Tibial nerve (tissue), 4 donors: ENCODE data around the gene GRID1.

Experiments
- EP300 ChIP-seq, 2 donors: sonication (generic); formaldehyde crosslinking; IDR thresholded peaks; one replicate each; pipeline ENCODE4 v1.6.1; 2017; ENCODE audit warnings: antibody characterized with exemption in 2 of 2, mild to moderate bottlenecking in 1 of 2
- POLR2A ChIP-seq, 2 donors: fragments of 450-650 bp; IDR thresholded peaks; one replicate each; pipeline ENCODE4 v1.6.1; 2017; ENCODE audit warnings: antibody characterized with exemption in 2 of 2, mild to moderate bottlenecking in 2 of 2, moderate library complexity in 2 of 2
- TF ChIP-seq, protein P1 (sequence below), 5 experiments: fragments of 200-600 bp in 3 of 5; fragments of 450-650 bp in 2 of 5; sonication (generic) in 3 of 5; IDR thresholded peaks; one replicate each; pipeline ENCODE4 v1.5.1; 2016 to 2019; ENCODE audit warnings: antibody characterized with exemption in 5 of 5, mild to moderate bottlenecking in 3 of 5, moderate library complexity in 2 of 5

DNA sequence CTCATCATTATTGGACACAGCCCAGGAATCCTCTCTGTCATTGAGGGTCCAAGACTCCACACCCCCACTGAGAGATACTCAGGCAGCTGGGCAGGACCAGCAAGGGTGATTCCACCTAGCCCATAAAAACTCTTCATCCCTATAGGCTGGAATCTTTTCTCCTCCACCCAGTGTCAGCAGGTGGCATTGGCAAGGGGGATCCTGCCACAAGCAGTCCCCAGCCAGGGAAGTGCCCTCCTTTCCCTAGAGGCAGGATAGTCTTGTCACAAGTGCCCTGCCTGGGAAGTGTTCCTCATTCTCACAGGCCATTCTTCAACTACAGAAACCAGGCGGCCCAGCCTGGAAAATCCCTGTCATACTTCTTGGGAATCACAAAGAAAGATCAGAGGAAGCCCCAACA, 533.6 kb downstream of the GRID1 start:
- TF ChIP-seq, protein P1, sequence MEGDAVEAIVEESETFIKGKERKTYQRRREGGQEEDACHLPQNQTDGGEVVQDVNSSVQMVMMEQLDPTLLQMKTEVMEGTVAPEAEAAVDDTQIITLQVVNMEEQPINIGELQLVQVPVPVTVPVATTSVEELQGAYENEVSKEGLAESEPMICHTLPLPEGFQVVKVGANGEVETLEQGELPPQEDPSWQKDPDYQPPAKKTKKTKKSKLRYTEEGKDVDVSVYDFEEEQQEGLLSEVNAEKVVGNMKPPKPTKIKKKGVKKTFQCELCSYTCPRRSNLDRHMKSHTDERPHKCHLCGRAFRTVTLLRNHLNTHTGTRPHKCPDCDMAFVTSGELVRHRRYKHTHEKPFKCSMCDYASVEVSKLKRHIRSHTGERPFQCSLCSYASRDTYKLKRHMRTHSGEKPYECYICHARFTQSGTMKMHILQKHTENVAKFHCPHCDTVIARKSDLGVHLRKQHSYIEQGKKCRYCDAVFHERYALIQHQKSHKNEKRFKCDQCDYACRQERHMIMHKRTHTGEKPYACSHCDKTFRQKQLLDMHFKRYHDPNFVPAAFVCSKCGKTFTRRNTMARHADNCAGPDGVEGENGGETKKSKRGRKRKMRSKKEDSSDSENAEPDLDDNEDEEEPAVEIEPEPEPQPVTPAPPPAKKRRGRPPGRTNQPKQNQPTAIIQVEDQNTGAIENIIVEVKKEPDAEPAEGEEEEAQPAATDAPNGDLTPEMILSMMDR (IDR thresholded peaks at IDR 0.05) = no peak
- TF ChIP-seq POLR2A (IDR thresholded peaks at IDR 0.05) = no peak
- TF ChIP-seq EP300 (IDR thresholded peaks at IDR 0.05) = no peak
